Epidermal melanocyte (primary cell): ENCODE measurements around the gene HSD17B2.
A peak's percentile ranks its signal among the peaks of the same experiment; 100 is the strongest.

Experiments used
- DNase-seq: peaks from one replicate; pipeline ENCODE4 v3.0.0; 2011; ENCODE audit warnings: low spot score; ENCODE audit not compliant: insufficient read length

HSD17B2 gene

GRCh38 chr16:82047787-82048186 is 12.7 kb downstream of the HSD17B2 start:
- DNase-seq, result no peak

DNA sequence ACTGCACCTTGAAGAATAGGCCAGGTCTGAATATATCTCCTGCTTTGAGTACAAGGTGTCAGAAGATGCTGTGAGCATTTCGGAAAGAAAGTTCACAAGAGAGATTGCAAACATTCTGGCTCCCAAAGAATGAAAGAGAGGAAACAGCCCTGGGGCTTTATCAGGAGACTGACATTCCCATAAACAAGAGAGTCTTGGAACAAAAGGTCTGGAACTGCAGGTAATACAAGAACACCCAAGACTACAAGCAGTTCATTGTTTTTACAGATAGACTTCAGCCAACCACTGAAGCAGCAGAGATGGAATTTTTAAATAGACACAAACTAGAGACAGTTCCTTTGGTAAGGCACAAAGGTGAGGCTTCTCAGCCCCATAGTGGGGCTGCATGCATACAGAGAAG is 14.4 kb downstream of the HSD17B2 start:
- DNase-seq, result no peak

- DNase-seq, result no peak
Measured at GRCh38 chr16:82050506-82050905, 15.5 kb downstream of the HSD17B2 start.

GRCh38 chr16:82050909-82051357 is 15.9 kb downstream of the HSD17B2 start:
- no peak for DNase-seq

- DNase-seq, result no peak
Measured at GRCh38 chr16:82051656-82052055, 16.6 kb downstream of the HSD17B2 start.

GRCh38 chr16:82055117-82055516 is 20.1 kb downstream of the HSD17B2 start:
- DNase-seq, result no peak

DNA sequence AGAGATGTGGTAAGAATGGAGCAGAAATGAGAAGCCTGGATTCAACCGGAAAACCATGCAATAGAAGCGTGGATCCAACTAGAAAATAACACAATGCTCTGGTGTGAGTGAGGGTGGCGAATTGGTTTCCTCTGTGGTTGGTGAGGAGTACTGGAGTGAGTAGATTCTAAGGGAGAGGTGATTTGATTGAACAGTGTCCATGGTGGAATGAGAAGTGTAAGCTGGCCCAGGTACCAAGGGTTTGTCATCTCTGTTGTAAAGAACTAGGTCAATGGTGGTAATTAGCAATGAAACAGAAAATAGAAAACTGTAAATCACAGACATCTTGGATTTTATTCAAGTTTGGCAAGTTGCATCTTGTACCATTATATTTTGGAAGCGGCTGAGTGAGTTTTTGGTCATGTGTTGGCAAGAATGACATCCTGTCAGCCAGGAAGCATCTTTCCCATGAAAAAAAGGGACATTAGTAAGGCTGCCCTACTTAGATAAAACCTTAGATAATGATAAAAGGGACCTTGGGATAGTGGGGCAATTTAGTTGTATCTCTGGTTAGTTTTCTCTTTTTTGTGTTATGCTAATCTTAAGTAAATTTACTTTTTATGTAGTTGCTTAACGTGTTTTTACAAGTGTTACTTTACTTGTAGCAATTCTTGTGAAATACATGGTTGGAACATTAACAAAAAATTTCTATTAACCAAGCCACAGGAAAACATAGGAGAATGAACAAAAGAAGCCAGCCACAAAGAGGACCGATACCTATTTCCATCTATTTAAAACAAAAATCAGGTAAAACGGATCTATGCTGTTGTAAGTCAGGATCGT is 20.9 kb downstream of the HSD17B2 start:
- DNase-seq, result no peak

GRCh38 chr16:82056550-82056896 is 21.5 kb downstream of the HSD17B2 start:
- DNase-seq, result no peak

- DNase-seq, result no peak
Measured at GRCh38 chr16:82059161-82059982, 24.3 kb downstream of the HSD17B2 start.

GRCh38 chr16:82059983-82060421 is 24.9 kb downstream of the HSD17B2 start:
- no peak for DNase-seq

DNA sequence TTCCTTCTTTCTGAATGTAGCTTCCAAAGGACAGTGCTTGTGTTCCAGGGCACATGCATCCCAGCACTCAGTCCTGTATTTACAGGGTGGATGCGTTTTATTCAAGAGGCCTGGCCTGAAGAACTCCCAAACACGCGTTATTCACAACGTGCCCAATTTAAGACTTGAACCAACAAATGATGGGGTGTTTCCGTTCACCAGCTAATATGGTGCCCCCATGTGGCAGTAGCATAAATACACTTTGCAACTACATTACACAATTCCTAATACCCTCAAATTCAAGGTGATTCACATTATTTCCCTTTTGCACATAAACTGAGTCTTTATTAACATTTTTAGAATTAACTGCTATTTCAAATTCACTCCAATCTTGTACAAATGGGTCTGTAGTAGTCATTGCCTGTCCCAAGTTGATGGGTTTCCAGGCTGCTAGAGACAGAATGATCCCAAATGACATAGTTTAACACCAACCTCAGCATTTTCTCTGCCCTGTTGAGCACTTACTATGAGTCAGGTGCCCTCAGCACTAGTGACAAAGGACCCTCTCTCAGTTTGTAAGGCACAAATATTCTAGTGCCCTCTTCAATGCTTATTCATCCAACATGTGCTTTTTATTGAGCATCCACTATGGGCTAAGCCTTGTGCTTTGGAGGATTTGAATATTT is 26.9 kb downstream of the HSD17B2 start:
- DNase-seq, result no peak

DNA sequence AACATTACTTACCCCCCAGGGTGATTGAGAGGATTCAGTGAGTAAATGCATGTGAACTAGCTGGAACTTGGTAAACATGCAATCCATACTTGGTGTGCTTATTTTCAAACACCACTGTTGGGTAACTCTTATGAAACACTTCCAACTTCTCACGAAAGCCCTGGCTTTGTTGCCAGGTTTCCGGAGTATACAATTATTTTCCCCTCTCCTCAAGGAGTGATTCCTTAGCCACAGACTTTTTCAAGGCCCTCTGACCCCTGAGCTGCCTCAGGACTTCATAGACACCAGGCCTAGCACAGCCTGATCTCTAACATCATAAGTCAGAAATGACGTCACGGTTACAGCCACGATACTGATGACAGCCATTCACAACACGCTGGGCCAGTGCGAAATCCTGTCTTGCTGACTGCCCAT is 27.6 kb downstream of the HSD17B2 start:
- DNase-seq, result no peak

GRCh38 chr16:82063456-82064082 is 28.5 kb downstream of the HSD17B2 start:
- DNase-seq, result no peak

DNA sequence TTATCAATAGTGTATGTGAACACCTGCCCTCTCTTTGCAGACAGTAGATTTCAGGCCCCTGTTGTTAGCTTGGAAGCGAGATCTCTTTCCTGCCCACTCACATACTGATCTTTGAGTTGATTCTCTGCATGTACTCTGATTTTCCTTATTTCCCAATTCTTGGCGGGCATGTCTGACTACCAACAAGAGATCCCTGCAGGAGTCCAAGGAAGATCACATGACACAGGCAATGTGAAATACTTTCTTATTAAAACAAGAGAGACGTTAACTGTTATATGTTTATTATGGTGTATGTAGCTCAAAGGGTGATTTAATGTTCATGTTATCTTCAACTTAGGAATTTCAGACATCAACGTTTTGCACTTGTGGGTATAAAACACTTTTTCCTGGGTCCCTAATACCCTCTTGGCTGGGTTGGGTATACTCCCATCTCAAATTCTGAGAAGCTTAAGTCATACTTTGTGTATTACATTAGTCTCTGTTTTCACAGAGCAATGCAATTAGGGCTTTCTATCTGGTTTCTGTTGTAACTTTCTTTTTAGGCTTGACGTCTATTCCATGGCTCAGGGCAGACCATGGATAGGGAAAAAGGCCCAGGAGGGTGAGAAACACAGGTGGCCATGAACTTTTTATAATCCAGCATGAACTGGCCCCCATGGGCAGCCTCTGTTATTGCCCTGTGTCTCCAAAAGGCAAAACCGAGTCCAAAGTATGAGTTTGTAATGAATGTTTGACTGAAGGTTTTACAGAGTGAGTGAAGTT is 32.2 kb downstream of the HSD17B2 start:
- no peak for DNase-seq

DNA sequence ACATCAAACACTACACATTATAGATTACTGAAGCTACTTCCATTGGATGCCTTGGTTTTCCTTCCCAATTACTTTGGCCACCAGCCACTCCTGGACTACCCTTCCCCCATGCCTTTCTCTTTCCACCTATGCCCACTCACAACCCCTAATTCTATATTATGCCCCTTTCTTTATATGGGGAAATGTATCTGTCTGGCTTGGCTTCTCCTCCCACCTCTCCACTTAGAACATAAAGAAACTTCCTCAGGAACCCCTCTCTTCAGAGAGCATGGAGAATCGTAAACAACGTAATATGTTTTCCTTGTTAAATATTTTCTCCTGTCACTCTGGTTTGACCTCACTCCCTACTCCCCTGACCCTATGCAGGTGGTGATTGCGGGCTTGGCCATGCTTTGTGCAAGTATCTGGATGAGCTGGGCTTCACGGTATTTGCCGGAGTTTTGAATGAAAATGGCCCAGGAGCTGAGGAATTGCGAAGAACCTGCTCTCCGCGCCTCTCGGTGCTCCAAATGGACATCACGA is 32.8 kb downstream of the HSD17B2 start:
- no peak for DNase-seq

DNA sequence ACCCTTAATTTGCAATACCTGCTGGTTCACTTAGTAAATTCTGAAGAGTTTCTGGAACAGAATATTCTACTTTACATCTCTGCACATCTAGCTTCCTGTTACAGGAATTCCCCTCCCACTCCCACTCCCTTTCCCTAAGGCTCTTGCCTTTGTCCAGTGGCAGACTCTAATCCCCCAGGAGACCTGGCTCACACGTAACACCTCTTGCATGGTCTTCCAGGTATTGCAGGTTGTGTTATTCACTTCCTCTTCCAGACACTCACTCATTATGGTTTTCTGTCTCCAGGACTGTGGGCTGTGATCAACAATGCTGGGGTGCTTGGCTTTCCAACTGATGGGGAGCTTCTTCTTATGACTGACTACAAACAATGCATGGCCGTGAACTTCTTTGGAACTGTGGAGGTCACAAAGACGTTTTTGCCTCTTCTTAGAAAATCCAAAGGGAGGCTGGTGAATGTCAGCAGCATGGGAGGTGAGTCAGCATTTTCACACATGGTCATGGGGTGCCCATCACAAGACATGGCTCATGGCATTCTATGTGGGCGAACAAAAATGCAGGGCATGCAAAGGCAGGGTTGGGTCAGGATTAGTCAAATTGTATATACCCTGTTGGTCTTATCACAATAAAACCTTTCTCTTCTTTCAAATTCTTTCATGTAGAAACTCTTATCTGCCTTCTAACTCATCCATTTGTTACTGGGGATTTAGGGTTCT is 35.8 kb downstream of the HSD17B2 start:
- peak; percentile 65 for DNase-seq

DNA sequence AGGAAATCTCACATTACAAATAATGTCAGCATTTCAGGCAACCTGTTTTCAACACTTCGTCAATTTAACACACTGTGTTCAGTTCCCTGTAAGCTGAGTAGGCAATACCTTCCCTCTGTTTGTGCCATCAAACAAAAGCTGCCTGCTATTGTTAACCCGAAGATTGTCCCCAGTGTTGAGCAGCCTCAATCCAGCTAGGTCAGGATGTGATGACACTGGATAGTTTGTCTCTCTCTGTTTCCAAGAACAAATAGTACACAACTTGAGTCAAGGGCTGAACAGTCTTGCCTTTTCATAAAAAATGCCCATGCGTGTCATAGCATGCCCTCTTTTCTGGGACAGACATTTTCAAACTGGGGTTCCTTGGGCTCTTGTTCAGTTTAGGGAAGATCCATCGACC is 36.4 kb downstream of the HSD17B2 start:
- no peak for DNase-seq

DNA sequence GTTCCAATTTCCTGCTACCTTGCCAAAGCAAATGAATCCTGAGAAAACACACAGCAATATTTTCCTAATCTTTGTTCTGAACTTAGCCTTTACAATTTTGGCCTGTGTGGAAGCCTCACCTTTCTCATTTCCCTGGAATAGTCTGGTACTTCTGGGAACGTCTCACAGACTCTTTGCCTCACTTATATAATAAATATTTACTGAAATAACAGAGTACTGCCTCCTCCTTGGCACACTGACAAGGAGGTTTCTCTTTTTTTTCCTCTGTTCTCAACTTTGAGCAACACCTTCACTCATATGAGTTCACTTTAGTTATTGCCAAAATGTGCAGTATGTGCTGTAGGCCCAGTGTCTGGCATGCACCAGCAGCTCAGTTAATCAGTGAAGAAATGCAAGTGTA is 37.3 kb downstream of the HSD17B2 start:
- no peak for DNase-seq

DNA sequence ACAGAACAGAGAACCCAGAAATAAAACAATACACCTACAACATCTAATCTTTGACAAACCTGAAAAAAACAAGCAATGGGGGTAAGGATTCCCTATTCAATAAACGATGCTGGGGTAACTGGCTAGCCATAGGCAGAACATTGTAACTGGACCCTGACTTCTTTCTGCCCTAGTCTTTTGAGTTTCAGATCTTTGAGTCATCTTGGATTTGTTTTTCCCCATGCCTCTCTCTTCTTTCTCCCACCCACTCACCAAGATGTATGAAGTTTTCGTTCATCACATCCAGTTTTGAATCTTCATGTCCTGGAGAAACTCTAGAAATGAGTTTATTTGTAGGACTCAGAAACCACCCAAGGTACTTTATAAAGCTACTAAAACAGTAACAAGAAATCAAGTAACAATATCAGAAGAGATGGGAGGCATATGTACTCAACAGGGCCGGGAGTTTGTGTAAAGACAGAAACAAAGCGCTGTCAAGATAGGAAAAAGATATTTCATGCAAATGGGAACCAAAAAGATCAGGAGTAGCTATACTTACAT is 39.0 kb downstream of the HSD17B2 start:
- no peak for DNase-seq

GRCh38 chr16:82078125-82078524 is 43.1 kb downstream of the HSD17B2 start:
- no peak for DNase-seq
